ENCODE measurements around the gene CSRP2.

The CSRP2 gene

GRCh38 chr12:76890151-76891143 is 11.6 kb upstream of the CSRP2 start:
- peak; percentile 72 for DNase-seq

GRCh38 chr12:76888775-76889174 is 10.0 kb upstream of the CSRP2 start:
- no peak for DNase-seq

- no peak for DNase-seq
Measured at GRCh38 chr12:76883811-76884210, 5.0 kb upstream of the CSRP2 start.

GRCh38 chr12:76883151-76883550 is 4.3 kb upstream of the CSRP2 start:
- no peak for DNase-seq

- DNase-seq = no peak
Measured at GRCh38 chr12:76882367-76882766, 3.5 kb upstream of the CSRP2 start.

- DNase-seq = no peak
Measured at GRCh38 chr12:76881142-76881541, 2.3 kb upstream of the CSRP2 start.

GRCh38 chr12:76880519-76881023 is 1.8 kb upstream of the CSRP2 start:
- no peak for DNase-seq

- no peak for DNase-seq
Measured at GRCh38 chr12:76879710-76880518, 1.1 kb upstream of the CSRP2 start.

- DNase-seq = peak; percentile 35
Measured at GRCh38 chr12:76878099-76878898, 520 bp downstream of the CSRP2 start.

- DNase-seq = no peak
Measured at GRCh38 chr12:76876696-76877229, 2.1 kb downstream of the CSRP2 start.

GRCh38 chr12:76874491-76875190 is 4.2 kb downstream of the CSRP2 start:
- no peak for DNase-seq

GRCh38 chr12:76874027-76874426 is 4.8 kb downstream of the CSRP2 start:
- no peak for DNase-seq

GRCh38 chr12:76872415-76872814 is 6.4 kb downstream of the CSRP2 start:
- no peak for DNase-seq

GRCh38 chr12:76871742-76872141 is 7.1 kb downstream of the CSRP2 start:
- no peak for DNase-seq

- DNase-seq = no peak
Measured at GRCh38 chr12:76871082-76871481, 7.7 kb downstream of the CSRP2 start.

GRCh38 chr12:76866726-76867125 is 12.1 kb downstream of the CSRP2 start:
- no peak for DNase-seq

GRCh38 chr12:76866151-76866567 is 12.7 kb downstream of the CSRP2 start:
- DNase-seq = no peak

- no peak for DNase-seq
Measured at GRCh38 chr12:76864791-76865400, 13.9 kb downstream of the CSRP2 start.

- no peak for DNase-seq
Measured at GRCh38 chr12:76863837-76864236, 15.0 kb downstream of the CSRP2 start.

- DNase-seq = no peak
Measured at GRCh38 chr12:76863005-76863670, 15.7 kb downstream of the CSRP2 start.

GRCh38 chr12:76860256-76860655 is 18.6 kb downstream of the CSRP2 start:
- no peak for DNase-seq
